ENCODE data around the gene ZNF512. TPM values are rescaled to one million over a fixed set of nuclear protein-coding genes. Genes with fewer than 3 reads are reported as not detected.

The ZNF512 gene
- total and polyA plus RNA-seq, 4 experiments from 2014 or later, result 36.8 to 66.2 (median 45.2) TPM

Other genes starting within 250 kb of the ZNF512 start
- 10 to 100 TPM; 82.9 to 90.8 TPM for gene GTF3C2, start 226.3 kb upstream of the ZNF512 start, total RNA-seq
- 10 to 100 TPM; 37.7 to 51.8 TPM for gene GTF3C2, start 226.3 kb upstream of the ZNF512 start, polyA plus RNA-seq
- gene EIF2B4, start 212.7 kb upstream of the ZNF512 start, total RNA-seq, result 10 to 100 TPM; 48.4 to 56.0 TPM
- gene EIF2B4, start 212.7 kb upstream of the ZNF512 start, polyA plus RNA-seq, result 10 to 100 TPM; 33.4 to 35.1 TPM
- 100 to 1,000 TPM; 122 to 130 TPM for gene SNX17, start 212.4 kb upstream of the ZNF512 start, total RNA-seq
- 100 to 1,000 TPM; 178 to 304 TPM for gene SNX17, start 212.4 kb upstream of the ZNF512 start, polyA plus RNA-seq
- 10 to 100 TPM; 17.6 to 20.1 TPM for gene ZNF513, start 202.3 kb upstream of the ZNF512 start, total RNA-seq
- gene ZNF513, start 202.3 kb upstream of the ZNF512 start, polyA plus RNA-seq, result 1 to 10 TPM; 3.7 to 6.3 TPM
- gene PPM1G, start 173.5 kb upstream of the ZNF512 start, total RNA-seq, result 10 to 100 TPM; 53.8 to 56.1 TPM
- 10 to 100 TPM; 76.7 to 99.4 TPM for gene PPM1G, start 173.5 kb upstream of the ZNF512 start, polyA plus RNA-seq
- gene NRBP1, start 154.4 kb upstream of the ZNF512 start, total RNA-seq, result 100 to 1,000 TPM; 115 to 119 TPM
- 100 to 1,000 TPM; 118 to 125 TPM for gene NRBP1, start 154.4 kb upstream of the ZNF512 start, polyA plus RNA-seq
- gene KRTCAP3, start 140.7 kb upstream of the ZNF512 start, total RNA-seq, result 10 to 100 TPM; 23.6 to 23.9 TPM
- gene KRTCAP3, start 140.7 kb upstream of the ZNF512 start, polyA plus RNA-seq, result 1 to 10 TPM; 1.8 to 9.4 TPM
- 10 to 100 TPM; 23.6 to 24.4 TPM for gene IFT172, start 93.3 kb upstream of the ZNF512 start, total RNA-seq
- gene IFT172, start 93.3 kb upstream of the ZNF512 start, polyA plus RNA-seq, result 1 to 10 TPM; 2.1 to 5.2 TPM
- gene FNDC4, start 87.8 kb upstream of the ZNF512 start, total RNA-seq, result not detected
- under 1 TPM in 1 of 2 donors, not detected in 1; 0.11 TPM for gene FNDC4, start 87.8 kb upstream of the ZNF512 start, polyA plus RNA-seq
- not detected for gene GCKR, start 86.2 kb upstream of the ZNF512 start, total RNA-seq
- not detected for gene GCKR, start 86.2 kb upstream of the ZNF512 start, polyA plus RNA-seq
- 1 to 10 TPM; 1.3 to 2.2 TPM for gene CCDC121, start 46.0 kb downstream of the ZNF512 start, total RNA-seq
- 1 to 10 TPM in 1 of 2 donors, under 1 TPM in 1; 0.79 to 1.2 TPM for gene CCDC121, start 46.0 kb downstream of the ZNF512 start, polyA plus RNA-seq
- 10 to 100 TPM; 28.9 to 32.8 TPM for gene GPN1, start 46.0 kb downstream of the ZNF512 start, total RNA-seq
- 10 to 100 TPM; 65.9 to 99.5 TPM for gene GPN1, start 46.0 kb downstream of the ZNF512 start, polyA plus RNA-seq
- gene SUPT7L, start 80.6 kb downstream of the ZNF512 start, total RNA-seq, result 10 to 100 TPM; 45.4 to 48.5 TPM
- gene SUPT7L, start 80.6 kb downstream of the ZNF512 start, polyA plus RNA-seq, result 10 to 100 TPM; 21.4 to 22.7 TPM
- 10 to 100 TPM; 24.4 to 26.6 TPM for gene SLC4A1AP, start 80.8 kb downstream of the ZNF512 start, total RNA-seq
- 10 to 100 TPM; 26.4 to 32.1 TPM for gene SLC4A1AP, start 80.8 kb downstream of the ZNF512 start, polyA plus RNA-seq
- 10 to 100 TPM; 36.2 to 43.4 TPM for gene MRPL33, start 188.7 kb downstream of the ZNF512 start, total RNA-seq
- 100 to 1,000 TPM; 240 to 246 TPM for gene MRPL33, start 188.7 kb downstream of the ZNF512 start, polyA plus RNA-seq